Hematopoietic multipotent progenitor cell treated with erythropoietin and hydrocortisone succinate and interleukin-3 and kit ligand, for 6 days (in vitro differentiated cells): ENCODE data around the gene RBM23.

Experiments
- DNase-seq: peaks from one replicate; pipeline ENCODE4 v3.0.0-alpha.2; 2015

RBM23 gene

GRCh38 chr14:22884738-22885523 lies 34.0 kb downstream of the RBM23 start:
- DNase-seq = no peak

GRCh38 chr14:22884076-22884737 lies 34.7 kb downstream of the RBM23 start:
- no peak for DNase-seq

GRCh38 chr14:22883173-22883976 lies 35.6 kb downstream of the RBM23 start, which contains the start of gene REM2:
TSS of gene REM2 (plus strand) at chr14:22883222. CDS start at chr14:22883288, 66 bp downstream.
- no peak for DNase-seq

- no peak for DNase-seq
Measured at GRCh38 chr14:22882529-22883172, 36.3 kb downstream of the RBM23 start.

- no peak for DNase-seq
Measured at GRCh38 chr14:22882064-22882463, 36.9 kb downstream of the RBM23 start.

GRCh38 chr14:22878271-22879246 lies 40.4 kb downstream of the RBM23 start:
- no peak for DNase-seq

GRCh38 chr14:22877000-22877501 lies 41.9 kb downstream of the RBM23 start:
- no peak for DNase-seq

- no peak for DNase-seq
Measured at GRCh38 chr14:22875748-22876319, 43.1 kb downstream of the RBM23 start.

- no peak for DNase-seq
Measured at GRCh38 chr14:22875003-22875747, 43.8 kb downstream of the RBM23 start.

- no peak for DNase-seq
Measured at GRCh38 chr14:22872833-22873520, 46.0 kb downstream of the RBM23 start.

GRCh38 chr14:22872033-22872832 lies 46.7 kb downstream of the RBM23 start:
- DNase-seq = peak; percentile 86

GRCh38 chr14:22871224-22872032 lies 47.5 kb downstream of the RBM23 start, which contains the start of gene LRP10:
TSS of gene LRP10 (plus strand) at chr14:22871740. CDS start at chr14:22872304, 564 bp downstream.
- peak; percentile 96 for DNase-seq

GRCh38 chr14:22870811-22871223 lies 48.1 kb downstream of the RBM23 start:
- DNase-seq = peak; percentile 80

GRCh38 chr14:22866874-22867273 lies 52.1 kb downstream of the RBM23 start:
- DNase-seq = no peak

- DNase-seq = no peak
Measured at GRCh38 chr14:22865424-22866405, 53.2 kb downstream of the RBM23 start.

GRCh38 chr14:22864979-22865378 lies 54.0 kb downstream of the RBM23 start:
- no peak for DNase-seq
